ENCODE results near the gene OCA2. TPM values are rescaled to one million over a fixed set of nuclear protein-coding genes. Genes with fewer than 3 reads are reported as not detected.

Gene OCA2
- total and polyA plus RNA-seq, 2 experiments from 2014 or later, result not detected

DNA sequence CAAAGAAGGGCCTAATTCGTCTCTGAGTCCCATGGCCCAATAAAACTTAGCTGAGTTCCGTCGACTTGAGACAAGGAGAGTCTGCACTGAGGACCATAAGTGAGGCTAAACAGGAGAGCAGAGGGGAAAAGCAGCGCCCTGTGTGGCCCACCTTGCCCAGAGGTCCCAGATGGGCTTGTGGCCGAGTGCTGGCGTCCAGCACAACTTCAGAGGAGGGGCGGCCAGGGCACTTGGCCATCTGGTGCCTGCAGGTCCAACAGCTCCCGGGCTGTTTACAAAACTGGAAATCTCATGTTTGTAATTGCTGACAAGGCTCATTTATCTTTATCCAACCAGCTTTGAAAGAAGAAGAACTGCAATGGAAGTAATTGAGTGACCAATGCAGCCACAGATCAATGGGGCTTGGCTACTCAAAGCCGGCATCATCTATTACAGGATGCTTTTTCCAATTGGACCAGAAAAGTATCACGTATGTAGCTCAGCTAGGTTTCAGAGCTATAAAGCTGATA lies 306.3 kb downstream of the OCA2 start:
- in situ Hi-C loops (cut with MboI), result loop anchor here (25.0 kb wide), 1 partner anchor 94 kb away; no protein-coding TSS in a partner anchor
- Histone ChIP-seq H3K9ac (no peak overlapping the region), H3K9me3 (ENCODE audit: low read depth) (no peaks in the 10 kb centered on the region), H2AFZ (no peak overlapping the region), H3K27ac (no peak overlapping the region), H3K36me3 (ENCODE audit: low read depth) (no peaks in the 10 kb centered on the region), H3K4me1 (ENCODE audit: insufficient read depth) (no peaks in the 10 kb centered on the region), H3K79me2 (ENCODE audit: insufficient read depth) (no peaks in the 10 kb centered on the region), H3F3A (ENCODE audit: insufficient read depth) (no peaks in the 10 kb centered on the region), H3K9me2 (ENCODE audit: insufficient read depth) (no peaks in the 10 kb centered on the region), H3K4me2 (ENCODE audit: unreplicated experiment) (no peak overlapping the region), H4K20me1 (ENCODE audit: insufficient read depth) (no peaks in the 10 kb centered on the region), H3K4me3 (no peak overlapping the region), H3K27me3 (replicated peaks; ENCODE audit: insufficient read depth) (no peaks in the 10 kb centered on the region)
- DNase-seq, result no peak
- WGBS, 2 experiments (ENCODE audit: low coverage in 1 of 2, low lambda C conversion rate in 2 of 2, missing lambda C conversion rate in 2 of 2), result 49 to 53% methylated on average over 10 of the region's 10 CpGs
- TF ChIP-seq EZH2 (IDR thresholded peaks at IDR 0.05; ENCODE audit: insufficient read depth, poor library complexity, severe bottlenecking), result no peak
- TF ChIP-seq EZH2phosphoT487 (IDR thresholded peaks at IDR 0.05; ENCODE audit: insufficient read depth, low read depth), result no peak

DNA sequence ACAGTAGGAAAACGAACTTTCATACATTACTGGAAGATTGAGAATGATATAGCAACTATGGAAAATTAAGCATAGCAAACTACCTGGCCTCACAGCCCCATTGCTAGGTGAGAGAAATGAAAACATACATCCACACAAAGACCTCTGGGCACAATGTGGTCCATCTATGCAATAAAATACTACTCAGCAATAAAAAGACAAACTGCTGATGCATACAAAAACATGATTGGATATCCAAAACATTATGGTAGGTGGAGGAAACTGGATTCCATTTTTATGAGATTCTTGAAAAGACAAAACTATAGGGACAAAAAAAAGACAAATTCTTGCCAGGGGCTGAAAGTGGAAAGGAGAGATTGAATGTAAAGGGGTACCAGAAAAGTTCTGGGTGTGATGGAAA lies 308.8 kb downstream of the OCA2 start:
- Histone ChIP-seq H3F3A (ENCODE audit: insufficient read depth) (no peaks in the 10 kb centered on the region), H3K79me2 (ENCODE audit: insufficient read depth) (no peaks in the 10 kb centered on the region), H3K9me3 (ENCODE audit: low read depth) (no peaks in the 10 kb centered on the region), H3K4me3 (no peak overlapping the region), H3K27ac (no peak overlapping the region), H3K9me2 (ENCODE audit: insufficient read depth) (no peaks in the 10 kb centered on the region), H3K9ac (no peak overlapping the region), H3K4me1 (ENCODE audit: insufficient read depth) (no peaks in the 10 kb centered on the region), H3K27me3 (replicated peaks; ENCODE audit: insufficient read depth) (no peaks in the 10 kb centered on the region), H3K4me2 (ENCODE audit: unreplicated experiment) (no peak overlapping the region), H2AFZ (no peak overlapping the region), H3K36me3 (ENCODE audit: low read depth) (no peaks in the 10 kb centered on the region), H4K20me1 (ENCODE audit: insufficient read depth) (no peaks in the 10 kb centered on the region)
- no peak for TF ChIP-seq EZH2 (IDR thresholded peaks at IDR 0.05; ENCODE audit: insufficient read depth, poor library complexity, severe bottlenecking)
- WGBS, 2 experiments (ENCODE audit: low coverage in 1 of 2, low lambda C conversion rate in 2 of 2, missing lambda C conversion rate in 2 of 2), result 13 to 20% methylated on average over 1 of the region's 1 CpG
- DNase-seq, result no peak
- in situ Hi-C loops (cut with MboI), result loop anchor here (25.0 kb wide), 1 partner anchor 97 kb away; no protein-coding TSS in a partner anchor

DNA sequence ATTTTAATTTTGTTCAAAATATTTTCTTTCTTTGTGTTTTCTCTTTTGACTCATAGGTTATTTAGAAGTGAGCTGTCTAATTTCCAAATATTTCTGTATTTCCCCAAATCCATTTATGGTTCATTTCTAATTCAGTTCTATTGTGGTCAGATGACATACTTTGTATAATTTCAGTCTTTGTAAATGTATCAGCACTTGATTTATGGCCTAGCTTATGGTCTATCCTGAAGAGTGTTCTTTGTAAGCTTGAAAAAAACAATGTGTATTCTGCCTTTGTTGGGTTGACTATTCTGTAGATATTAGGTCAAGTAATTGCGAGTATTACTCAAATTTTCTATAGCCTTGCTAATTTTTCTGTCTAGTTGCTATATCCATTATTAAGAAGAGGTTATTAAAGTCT lies 311.2 kb downstream of the OCA2 start:
- no peak overlapping the region for H3K4me3 ChIP-seq
- no peaks in the 10 kb centered on the region for H3K4me1 ChIP-seq (ENCODE audit: insufficient read depth)
- no peak for DNase-seq
- no peaks in the 10 kb centered on the region for H3K36me3 ChIP-seq (ENCODE audit: low read depth)
- H4K20me1 ChIP-seq (ENCODE audit: insufficient read depth), result no peaks in the 10 kb centered on the region
- no peak overlapping the region for H3K4me2 ChIP-seq (ENCODE audit: unreplicated experiment)
- no peak overlapping the region for H2AFZ ChIP-seq
- no peaks in the 10 kb centered on the region for H3K9me3 ChIP-seq (ENCODE audit: low read depth)
- in situ Hi-C loops (cut with MboI), result loop anchor here (25.0 kb wide), 1 partner anchor 99 kb away; no protein-coding TSS in a partner anchor
- 74 to 76% methylated on average over 1 of the region's 1 CpG for WGBS, 2 experiments (ENCODE audit: low coverage in 1 of 2, low lambda C conversion rate in 2 of 2, missing lambda C conversion rate in 2 of 2)
- TF ChIP-seq EZH2 (IDR thresholded peaks at IDR 0.05; ENCODE audit: insufficient read depth, poor library complexity, severe bottlenecking), result no peak
- no peak for TF ChIP-seq EZH2phosphoT487 (IDR thresholded peaks at IDR 0.05; ENCODE audit: insufficient read depth, low read depth)
- H3K9ac ChIP-seq, result no peak overlapping the region
- H3K79me2 ChIP-seq (ENCODE audit: insufficient read depth), result no peaks in the 10 kb centered on the region
- no peaks in the 10 kb centered on the region for H3K27me3 ChIP-seq (replicated peaks; ENCODE audit: insufficient read depth)
- H3F3A ChIP-seq (ENCODE audit: insufficient read depth), result no peaks in the 10 kb centered on the region
- no peaks in the 10 kb centered on the region for H3K9me2 ChIP-seq (ENCODE audit: insufficient read depth)
- H3K27ac ChIP-seq, result no peak overlapping the region

DNA sequence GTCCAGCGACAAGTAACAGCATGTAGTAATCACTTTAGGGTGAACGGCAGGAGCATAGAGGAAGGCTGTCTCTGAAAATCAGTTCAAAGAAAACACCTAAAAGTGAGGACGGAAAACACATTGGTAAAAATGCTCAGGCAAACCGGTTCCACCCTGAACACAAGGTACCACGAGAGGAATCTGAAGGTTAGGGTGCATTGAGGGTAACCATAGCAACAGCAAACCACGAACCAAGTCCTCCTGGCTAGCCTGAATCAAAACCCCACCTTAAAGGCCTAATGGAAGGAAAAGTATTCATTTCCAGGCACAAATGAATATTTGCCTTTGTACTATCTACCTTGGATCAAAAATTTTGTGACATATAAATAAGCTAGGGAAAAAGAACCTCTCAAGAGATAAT lies 315.0 kb downstream of the OCA2 start:
- no peak overlapping the region for H3K27ac ChIP-seq
- no peaks in the 10 kb centered on the region for H4K20me1 ChIP-seq (ENCODE audit: insufficient read depth)
- WGBS, 2 experiments (ENCODE audit: low coverage in 1 of 2, low lambda C conversion rate in 2 of 2, missing lambda C conversion rate in 2 of 2), result 64 to 70% methylated on average over 6 of the region's 6 CpGs
- H3K4me2 ChIP-seq (ENCODE audit: unreplicated experiment), result no peak overlapping the region
- no peaks in the 10 kb centered on the region for H3K9me3 ChIP-seq (ENCODE audit: low read depth)
- no peak overlapping the region for H2AFZ ChIP-seq
- no peaks in the 10 kb centered on the region for H3K9me2 ChIP-seq (ENCODE audit: insufficient read depth)
- no peaks in the 10 kb centered on the region for H3K79me2 ChIP-seq (ENCODE audit: insufficient read depth)
- no peak for DNase-seq
- in situ Hi-C loops (cut with MboI), result loop anchor here (25.0 kb wide), 1 partner anchor 103 kb away; no protein-coding TSS in a partner anchor
- TF ChIP-seq EZH2phosphoT487 (IDR thresholded peaks at IDR 0.05; ENCODE audit: insufficient read depth, low read depth), result no peak
- no peak for TF ChIP-seq EZH2 (IDR thresholded peaks at IDR 0.05; ENCODE audit: insufficient read depth, poor library complexity, severe bottlenecking)
- H3K4me3 ChIP-seq, result no peak overlapping the region
- H3K9ac ChIP-seq, result no peak overlapping the region
- no peaks in the 10 kb centered on the region for H3K4me1 ChIP-seq (ENCODE audit: insufficient read depth)
- no peaks in the 10 kb centered on the region for H3K36me3 ChIP-seq (ENCODE audit: low read depth)
- no peaks in the 10 kb centered on the region for H3K27me3 ChIP-seq (replicated peaks; ENCODE audit: insufficient read depth)
- H3F3A ChIP-seq (ENCODE audit: insufficient read depth), result no peaks in the 10 kb centered on the region

Data from GM23248 (cell line).